Pancreas (tissue), 10 donors: Measurements from ENCODE around the gene CRACR2A. TPM values are rescaled to one million over a fixed set of nuclear protein-coding genes. Genes with fewer than 3 reads are reported as not detected.

Source experiments
- ATAC-seq, 4 donors: fragments of 200-7000 bp; cut with Tn5 transposase; one replicate each; pipeline versions ENCODE4 v1.8.0 to v1.9.1; 2020; ENCODE audit warnings: mild to moderate bottlenecking in 4 of 4, moderate library complexity in 4 of 4
- DNase-seq, 6 donors: peaks; one replicate each; pipeline ENCODE4 v3.0.0-alpha.2; 2020
- FAIRE-seq: peaks from 2 replicates; lab custom pipeline; 2012; peaks lifted over from hg19 to GRCh38; lab: Jason Lieb, UNC
- H3K27ac ChIP-seq, 4 donors: fragments of 200-600 bp; sonication (generic); 1 replicate in 3 of 4; 2 replicates in 1 of 4; pipeline versions ENCODE4 v1.5.0 to v1.8.0; 2020
- H3K27me3 ChIP-seq, 4 donors: fragments of 200-600 bp; one replicate each; pipeline ENCODE4 v1.8.0; 2021
- H3K36me3 ChIP-seq, 3 donors: fragments of 200-600 bp; sonication (generic) in 1 of 3; one replicate each; pipeline versions ENCODE4 v1.5.0 to v1.8.0; 2020 to 2021
- H3K4me1 ChIP-seq, 3 donors: fragments of 200-600 bp; one replicate each; pipeline ENCODE4 v1.8.0; 2021
- H3K4me3 ChIP-seq, 4 donors: fragments of 200-600 bp; sonication (generic) in 2 of 4; one replicate each; pipeline versions ENCODE4 v1.5.0 to v1.8.0; 2020 to 2021
- H3K9me3 ChIP-seq, 4 donors: fragments of 200-600 bp; one replicate each; pipeline ENCODE4 v1.8.0; 2021
- WGBS, 2 donors: extraction: QIAGEN DNeasy Blood & Tissue Kit; methylation state at CpG; one replicate each; pipeline ENCODE4 v1.1.7; 2013; 5-methylcytosine and 5-hydroxymethylcytosine counted together
- intact Hi-C, 3 donors: fragments of 100-400 bp; cut with DNase I; formaldehyde crosslinking; loops; one replicate each; pipeline versions ENCODE4 v1.11.1 to v1.14.2; 2022
- polyA plus RNA-seq, 2 donors: library from polyadenylated mRNA; stranded (reverse); fragments of 200-250 nt; gene quantifications; one replicate each; pipeline ENCODE4 v1.2.3, GENCODE V29; 2013
- total RNA-seq, 6 donors: library from RNA; stranded (reverse); fragmentation: NEBNext Ultra II Directional in 4 of 6; extraction: Animal tissue kit (Norgen Biotek cat#: 25700) in 4 of 6; gene quantifications; one replicate each; pipeline versions ENCODE4 v1.2.1 to v1.2.4, GENCODE V29; 2021 to 2023
- TF ChIP-seq, protein P1 (sequence below), 4 donors: fragments of 200-600 bp; sonication (generic) in 3 of 4; IDR thresholded peaks; one replicate each; pipeline versions ENCODE4 v1.5.0 to v1.8.0; 2021; ENCODE audit warnings: antibody characterized with exemption in 4 of 4
- donor health status: healthy with polysubstance abuse.
- donor health status: DM: no; HTN: no; CAD: no; lungs with moderate emphysema.
- donor health status: DM: no; HTN: no; CAD: no.
- donor health status: control.
- donor health status: control.
- donor health status: Bipolar disorder and iron deficiency.
- donor health status: DM: yes; HTN: yes; CAD: no.
- donor health status: DM: no; HTN: no; CAD: no.
- donor health status: DM: no; HTN: no; CAD: no.
- donor health status: DM: yes; HTN: yes; CAD: no.

The CRACR2A gene
- total and polyA plus RNA-seq, 8 donors: 1.5 to 10.3 (median 7.3) TPM

GRCh38 chr12:3601461-3602150 is 151.3 kb downstream of the CRACR2A start:
- Histone ChIP-seq H3K27me3 (no peaks in the 10 kb centered on the region), H3K36me3 (no peaks in the 10 kb centered on the region), H3K9me3 (no peaks in the 10 kb centered on the region), H3K4me3 (no peak overlapping the region), H3K27ac (no peak overlapping the region), H3K4me1 (no peaks in the 10 kb centered on the region)
- ATAC-seq (no peak), FAIRE-seq (no peak), DNase-seq (peak in 1 of 6 donors; percentile 49)
- TF ChIP-seq, protein P1, sequence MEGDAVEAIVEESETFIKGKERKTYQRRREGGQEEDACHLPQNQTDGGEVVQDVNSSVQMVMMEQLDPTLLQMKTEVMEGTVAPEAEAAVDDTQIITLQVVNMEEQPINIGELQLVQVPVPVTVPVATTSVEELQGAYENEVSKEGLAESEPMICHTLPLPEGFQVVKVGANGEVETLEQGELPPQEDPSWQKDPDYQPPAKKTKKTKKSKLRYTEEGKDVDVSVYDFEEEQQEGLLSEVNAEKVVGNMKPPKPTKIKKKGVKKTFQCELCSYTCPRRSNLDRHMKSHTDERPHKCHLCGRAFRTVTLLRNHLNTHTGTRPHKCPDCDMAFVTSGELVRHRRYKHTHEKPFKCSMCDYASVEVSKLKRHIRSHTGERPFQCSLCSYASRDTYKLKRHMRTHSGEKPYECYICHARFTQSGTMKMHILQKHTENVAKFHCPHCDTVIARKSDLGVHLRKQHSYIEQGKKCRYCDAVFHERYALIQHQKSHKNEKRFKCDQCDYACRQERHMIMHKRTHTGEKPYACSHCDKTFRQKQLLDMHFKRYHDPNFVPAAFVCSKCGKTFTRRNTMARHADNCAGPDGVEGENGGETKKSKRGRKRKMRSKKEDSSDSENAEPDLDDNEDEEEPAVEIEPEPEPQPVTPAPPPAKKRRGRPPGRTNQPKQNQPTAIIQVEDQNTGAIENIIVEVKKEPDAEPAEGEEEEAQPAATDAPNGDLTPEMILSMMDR (IDR thresholded peaks at IDR 0.05): no peak
- intact Hi-C loops: no loop called here
- WGBS, 2 donors: 69% methylated on average over 23 of the region's 23 CpGs

DNA sequence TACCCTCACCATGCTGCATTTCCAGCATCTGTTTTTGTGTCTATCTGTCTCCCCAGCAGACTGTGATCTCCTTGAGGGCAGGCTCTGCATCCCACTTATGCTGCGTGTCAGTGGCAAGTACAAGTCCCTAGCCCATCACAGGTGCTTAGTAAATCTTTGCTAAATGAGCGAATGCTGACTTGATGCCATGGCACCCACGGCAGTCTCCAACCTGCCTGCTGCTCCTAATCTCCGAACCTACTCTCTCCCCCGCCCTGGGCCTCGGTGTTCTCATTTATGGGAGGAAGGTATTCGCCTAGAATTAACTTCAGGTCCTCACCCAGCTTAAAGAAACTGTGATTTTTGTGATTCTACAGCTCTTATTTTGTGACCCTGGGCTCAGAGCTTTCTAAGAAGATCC is 152.0 kb downstream of the CRACR2A start:
- TF ChIP-seq, protein P1 (IDR thresholded peaks at IDR 0.05): no peak

DNA sequence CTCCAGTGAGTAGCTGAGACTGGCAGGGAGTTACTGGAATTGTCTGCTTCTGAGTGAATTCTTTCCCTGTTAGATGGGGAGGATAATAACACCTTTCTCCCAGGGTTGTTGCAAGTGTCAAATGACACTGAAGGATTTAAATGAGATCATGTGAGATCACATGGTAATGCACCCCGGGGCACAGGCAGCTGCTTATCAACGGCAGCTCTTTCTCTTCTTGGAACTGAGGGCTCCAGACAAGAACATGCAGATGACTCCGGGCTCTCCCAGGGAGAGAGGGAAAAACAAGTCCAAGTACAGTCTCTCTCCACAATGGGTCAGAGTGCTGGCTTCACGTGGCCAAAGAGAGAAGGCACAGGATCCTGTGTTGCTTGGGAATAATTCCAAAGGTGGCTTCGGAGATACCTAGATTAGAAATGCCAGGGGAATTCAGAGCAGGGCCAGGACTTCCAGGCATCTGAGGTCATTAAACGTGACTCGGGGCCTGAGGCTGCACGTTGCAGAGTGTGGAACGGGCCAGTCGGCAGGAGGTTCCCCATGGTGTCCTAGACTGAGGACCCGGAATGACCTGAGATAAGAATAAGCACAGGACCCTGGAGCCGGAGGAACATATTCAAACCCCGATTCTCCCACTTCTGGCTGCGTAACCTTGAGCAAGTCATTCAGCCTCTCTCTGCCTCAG is 152.7 kb downstream of the CRACR2A start:
- intact Hi-C loops: no loop called here
- Histone ChIP-seq H3K27ac (no peak overlapping the region), H3K36me3 (no peaks in the 10 kb centered on the region), H3K4me3 (no peak overlapping the region), H3K27me3 (no peaks in the 10 kb centered on the region), H3K4me1 (no peaks in the 10 kb centered on the region), H3K9me3 (no peaks in the 10 kb centered on the region)
- WGBS, 2 donors: 75 to 77% methylated on average over 14 of the region's 14 CpGs
- no peak for FAIRE-seq
- no peak for ATAC-seq
- no peak for DNase-seq
- TF ChIP-seq, protein P1 (IDR thresholded peaks at IDR 0.05): no peak

More for the DNA sequence above, 152.0 kb downstream of the CRACR2A start:
- Histone ChIP-seq H3K4me1 (no peaks in the 10 kb centered on the region), H3K9me3 (no peaks in the 10 kb centered on the region), H3K27me3 (no peaks in the 10 kb centered on the region), H3K36me3 (no peaks in the 10 kb centered on the region), H3K4me3 (no peak overlapping the region), H3K27ac (no peak overlapping the region)
- no peak for DNase-seq
- no peak for ATAC-seq
- no peak for FAIRE-seq
- 85 to 92% methylated on average over 7 of the region's 7 CpGs for WGBS, 2 donors
- intact Hi-C loops: no loop called here

DNA sequence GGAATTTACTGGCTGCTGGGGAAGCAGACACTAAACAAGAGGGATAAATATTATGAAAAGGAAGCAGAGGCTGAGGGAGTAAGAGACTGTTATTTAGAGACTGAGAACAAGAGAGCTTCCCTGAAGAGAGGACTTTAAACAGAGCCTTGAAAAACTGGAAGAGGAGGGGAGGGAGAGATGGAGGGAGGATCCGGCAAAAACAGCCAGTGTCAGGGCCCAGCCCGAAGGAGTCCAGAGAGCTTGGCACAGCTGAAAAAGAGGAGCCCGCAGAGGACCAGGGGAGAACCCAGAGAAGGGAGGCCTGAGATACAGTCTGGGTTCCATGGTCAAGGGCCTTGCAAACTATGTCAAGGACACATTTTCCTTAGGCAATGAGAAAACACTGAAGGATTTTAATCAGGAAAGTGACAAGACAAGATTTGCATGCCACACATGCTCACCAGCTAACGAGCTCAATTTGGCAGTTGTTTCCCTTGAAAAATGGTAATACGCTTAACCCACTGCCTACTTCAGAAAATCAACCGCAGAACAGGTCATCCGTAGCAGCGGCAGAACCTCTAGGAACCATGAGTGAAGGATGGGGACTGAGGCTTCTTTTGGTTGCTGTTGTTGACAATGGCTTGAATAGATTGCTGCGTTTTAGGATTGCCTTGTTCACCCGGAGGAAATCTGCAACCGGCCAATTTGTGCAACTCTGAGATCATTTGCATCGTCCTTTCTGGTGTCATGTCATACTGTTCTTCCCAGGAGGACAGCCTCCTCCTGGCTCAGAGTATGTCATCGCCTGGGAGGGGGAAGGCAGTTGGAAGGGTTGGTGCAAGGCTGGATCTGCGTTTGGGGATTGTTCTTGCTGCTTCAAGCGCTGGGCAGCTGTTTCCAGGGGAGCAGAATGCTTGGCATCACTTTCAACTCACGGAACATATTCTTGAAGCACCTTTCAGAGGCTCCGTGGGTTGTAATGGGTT is 153.7 kb downstream of the CRACR2A start:
- Histone ChIP-seq H3K27me3 (no peaks in the 10 kb centered on the region), H3K36me3 (no peaks in the 10 kb centered on the region), H3K27ac (no peak overlapping the region), H3K4me1 (no peaks in the 10 kb centered on the region), H3K9me3 (no peaks in the 10 kb centered on the region), H3K4me3 (no peak overlapping the region)
- intact Hi-C loops: no loop called here
- TF ChIP-seq, protein P1 (IDR thresholded peaks at IDR 0.05): no peak
- FAIRE-seq (no peak), ATAC-seq (no peak), DNase-seq (no peak)
- 87 to 95% methylated on average over 17 of the region's 17 CpGs for WGBS, 2 donors
